H1 (cell line): Measurements from ENCODE around the gene SLC1A7. TPM values are rescaled to one million over a fixed set of nuclear protein-coding genes. Genes with fewer than 3 reads are reported as not detected.

Experiments
- CTCF ChIA-PET: fragments of 300-600 bp; sonication (Branson Sonifier 250); formaldehyde crosslinking; loops from one replicate; lab custom pipeline; 2021; ENCODE audit not compliant: partially characterized antibody; lab: Charles Lee
- POLR2A ChIA-PET: fragments of 300-600 bp; sonication (Branson Sonifier 250); formaldehyde crosslinking; loops from one replicate; lab custom pipeline; 2021; ENCODE audit warnings: inconsistent platforms; ENCODE audit not compliant: partially characterized antibody; lab: Charles Lee
- DNase-seq, 2 experiments: peaks; one replicate each; pipeline versions ENCODE4 v3.0.0 to v3.0.0-alpha.2; 2010 to 2022; ENCODE audit warnings: low spot score in 2 of 2, low read depth in 1 of 2, mixed read lengths in 1 of 2
- FAIRE-seq: peaks from 2 replicates; lab custom pipeline; 2011; peaks lifted over from hg19 to GRCh38; lab: Jason Lieb, UNC
- H2AFZ ChIP-seq: 2 replicates; pipeline ENCODE4 v1.8.1; 2012; ENCODE audit warnings: low read length, inconsistent platforms
- H2AK5ac ChIP-seq: 2 replicates; pipeline ENCODE4 v1.6.1; 2013; ENCODE audit warnings: low read depth, low read length
- H2BK120ac ChIP-seq: replicated peaks from 2 replicates; pipeline ENCODE3; 2013; ENCODE audit warnings: low read depth, low read length, inconsistent platforms
- H2BK12ac ChIP-seq: 2 replicates; pipeline ENCODE4 v1.6.1; 2013; ENCODE audit warnings: low read depth, low read length
- H2BK15ac ChIP-seq: 2 replicates; pipeline ENCODE4 v1.6.1; 2013; ENCODE audit warnings: low read length
- H2BK20ac ChIP-seq: 2 replicates; pipeline ENCODE4 v1.6.1; 2013; ENCODE audit warnings: low read length
- H2BK5ac ChIP-seq: 2 replicates; pipeline ENCODE4 v1.6.1; 2013; ENCODE audit warnings: low read depth, low read length
- H3K14ac ChIP-seq: 2 replicates; pipeline ENCODE4 v1.6.1; 2013; ENCODE audit warnings: inconsistent platforms; ENCODE audit not compliant: insufficient read length
- H3K18ac ChIP-seq: 2 replicates; pipeline ENCODE4 v1.6.1; 2013; ENCODE audit warnings: low read length; ENCODE audit errors: extremely low read depth
- H3K23ac ChIP-seq: 2 replicates; pipeline ENCODE4 v1.6.1; 2013; ENCODE audit warnings: inconsistent platforms; ENCODE audit not compliant: insufficient read length
- H3K23me2 ChIP-seq: 2 replicates; pipeline ENCODE4 v1.6.1; 2013; ENCODE audit warnings: low read depth, low read length
- H3K27ac ChIP-seq: 2 replicates; pipeline ENCODE4 v1.6.1; 2011; ENCODE audit warnings: low read depth, low read length, inconsistent platforms
- H3K27me3 ChIP-seq, 4 experiments: replicated peaks in 1 of 4; 1 replicate in 1 of 4; 2 replicates in 3 of 4; pipeline versions ENCODE4 v1.6.1 to v1.8.1; 2011 to 2013; ENCODE audit warnings: low read length in 3 of 4, mild to moderate bottlenecking in 3 of 4, inconsistent platforms in 2 of 4, mixed read lengths in 2 of 4, moderate library complexity in 1 of 4; ENCODE audit not compliant: control insufficient read depth in 3 of 4, insufficient read depth in 3 of 4; ENCODE audit errors: extremely low read depth in 1 of 4
- H3K36me3 ChIP-seq, 4 experiments: 2 replicates each; pipeline versions ENCODE4 v1.6.1 to v1.8.1; 2011 to 2013; ENCODE audit warnings: mild to moderate bottlenecking in 4 of 4, low read length in 3 of 4, moderate library complexity in 2 of 4, control low read depth in 1 of 4, inconsistent platforms in 1 of 4; ENCODE audit not compliant: insufficient read depth in 4 of 4, control insufficient read depth in 2 of 4
- H3K4ac ChIP-seq: replicated peaks from 2 replicates; pipeline ENCODE3; 2013; ENCODE audit warnings: low read length, low read depth, mixed read lengths, inconsistent platforms; ENCODE audit not compliant: insufficient read length
- H3K4me1 ChIP-seq, 4 experiments: replicated peaks in 1 of 4; 1 replicate in 1 of 4; 2 replicates in 3 of 4; pipeline versions ENCODE4 v1.6.1 to v1.8.1; 2011 to 2013; ENCODE audit warnings: low read length in 3 of 4, inconsistent platforms in 2 of 4, mixed read lengths in 1 of 4; ENCODE audit not compliant: insufficient read depth in 4 of 4, control insufficient read depth in 3 of 4
- H3K4me2 ChIP-seq, 2 experiments: 2 replicates each; pipeline versions ENCODE4 v1.6.1 to v1.8.1; 2011 to 2013; ENCODE audit warnings: low read depth in 2 of 2, low read length in 2 of 2, control low read depth in 1 of 2, inconsistent platforms in 1 of 2, mild to moderate bottlenecking in 1 of 2; ENCODE audit not compliant: insufficient read depth in 1 of 2
- H3K4me3 ChIP-seq, 4 experiments: fragments of 200-600, 300-600 bp in 1 of 4; sonication (generic), shearing (Covaris generic), sonication (Bioruptor Twin) in 1 of 4; 2 replicates each; pipeline versions ENCODE4 v1.5.1 to v1.8.1; 2011 to 2016; ENCODE audit warnings: low read length in 4 of 4, low read depth in 3 of 4, control low read depth in 2 of 4, inconsistent platforms in 2 of 4, mild to moderate bottlenecking in 2 of 4, mixed read lengths in 1 of 4, moderate library complexity in 1 of 4; ENCODE audit not compliant: insufficient read depth in 2 of 4; ENCODE audit errors: extremely low read depth in 1 of 4
- H3K56ac ChIP-seq: replicated peaks from 2 replicates; pipeline ENCODE3; 2013; ENCODE audit warnings: low read depth, mild to moderate bottlenecking, mixed read lengths, low read length, inconsistent platforms; ENCODE audit not compliant: insufficient read length
- H3K79me1 ChIP-seq: 2 replicates; pipeline ENCODE4 v1.6.1; 2013; ENCODE audit warnings: low read depth, low read length, control low read depth
- H3K79me2 ChIP-seq, 2 experiments: 2 replicates each; pipeline versions ENCODE4 v1.6.1 to v1.8.1; 2012 to 2013; ENCODE audit warnings: low read length in 2 of 2, mild to moderate bottlenecking in 2 of 2, inconsistent platforms in 1 of 2; ENCODE audit not compliant: insufficient read depth in 2 of 2, control insufficient read depth in 1 of 2
- H3K9ac ChIP-seq, 4 experiments: replicated peaks in 1 of 4; 1 replicate in 1 of 4; 2 replicates in 3 of 4; pipeline versions ENCODE4 v1.6.1 to v1.8.1; 2011 to 2013; ENCODE audit warnings: low read depth in 3 of 4, low read length in 3 of 4, control low read depth in 2 of 4, mild to moderate bottlenecking in 2 of 4, moderate library complexity in 2 of 4, inconsistent platforms in 1 of 4; ENCODE audit errors: extremely low read depth in 1 of 4
- H3K9me3 ChIP-seq, 2 experiments: 2 replicates each; pipeline versions ENCODE4 v1.6.1 to v1.8.1; 2012 to 2013; ENCODE audit warnings: mild to moderate bottlenecking in 2 of 2, moderate library complexity in 2 of 2, control low read depth in 1 of 2, inconsistent platforms in 1 of 2, low read depth in 1 of 2, low read length in 1 of 2, mixed read lengths in 1 of 2; ENCODE audit not compliant: insufficient read depth in 2 of 2
- H4K20me1 ChIP-seq, 2 experiments: replicated peaks in 1 of 2; 2 replicates each; pipeline versions ENCODE3 to v1.8.1; 2011 to 2013; ENCODE audit warnings: inconsistent platforms in 2 of 2, low read length in 2 of 2, mild to moderate bottlenecking in 1 of 2; ENCODE audit not compliant: insufficient read depth in 2 of 2, control insufficient read depth in 1 of 2
- H4K5ac ChIP-seq: 2 replicates; pipeline ENCODE4 v1.6.1; 2013; ENCODE audit warnings: low read length, low read depth, mixed read lengths, inconsistent platforms; ENCODE audit not compliant: insufficient read length
- H4K8ac ChIP-seq: 2 replicates; pipeline ENCODE4 v1.8.0; 2013; ENCODE audit warnings: mild to moderate bottlenecking, moderate library complexity, low read length, inconsistent platforms; ENCODE audit not compliant: insufficient read depth; ENCODE audit errors: extremely low read depth
- H4K91ac ChIP-seq: replicated peaks from 2 replicates; pipeline ENCODE3; 2013; ENCODE audit warnings: low read length, mixed read lengths, inconsistent platforms; ENCODE audit not compliant: insufficient read length
- POLR2AphosphoS5 ChIP-seq: IDR thresholded peaks from 2 replicates; pipeline ENCODE4 v1.6.1; 2011; ENCODE audit warnings: low read depth, low read length
- RXRA ChIP-seq: IDR thresholded peaks from 2 replicates; pipeline ENCODE4 v1.6.1; 2011; ENCODE audit warnings: low read depth, mild to moderate bottlenecking, low read length, moderate library complexity; ENCODE audit not compliant: insufficient read depth
- SIN3A ChIP-seq, 2 experiments: IDR thresholded peaks in 1 of 2; conservative IDR thresholded peaks in 1 of 2; 2 replicates each; pipeline ENCODE4 v1.6.1; 2011 to 2012; ENCODE audit warnings: low read length in 2 of 2, improper control_type of control experiment in 1 of 2, low read depth in 1 of 2, mild to moderate bottlenecking in 1 of 2
- SRF ChIP-seq: IDR thresholded peaks from 2 replicates; pipeline ENCODE4 v1.6.1; 2011; ENCODE audit warnings: mild to moderate bottlenecking, low read depth, low read length, moderate library complexity
- TAF7 ChIP-seq: optimal IDR thresholded peaks from 2 replicates; pipeline ENCODE3; 2011; ENCODE audit warnings: low read depth, mild to moderate bottlenecking, inconsistent platforms, low read length, moderate library complexity, borderline replicate concordance
- WGBS, 2 experiments: shearing (Covaris generic) in 1 of 2; methylation state at CpG; one replicate each; pipeline versions ENCODE4 v1.1.6 to v1.1.7; 2013 to 2015; ENCODE audit warnings: low lambda C conversion rate in 2 of 2, mixed read lengths in 2 of 2, inconsistent platforms in 1 of 2, low coverage in 1 of 2, missing lambda C conversion rate in 1 of 2; ENCODE audit not compliant: insufficient replicate concordance in 2 of 2, insufficient coverage in 1 of 2, insufficient read length in 1 of 2; ENCODE audit errors: extremely low coverage in 1 of 2, missing lambda C conversion rate in 1 of 2; 5-methylcytosine and 5-hydroxymethylcytosine counted together
- polyA plus RNA-seq, 7 experiments: library from polyadenylated mRNA; depleted of rRNA in 3 of 7; stranded (reverse) in 5 of 7; unstranded in 2 of 7; fragments of >200 nt in 5 of 7; fragments of 200-250 nt in 2 of 7; gene quantifications; 1 replicate in 5 of 7; 2 replicates in 1 of 7; 4 replicates in 1 of 7; pipeline versions ENCODE4 v1.2.1 to v1.2.3, GENCODE V29; 2011 to 2013; ENCODE audit warnings: missing spikeins in 2 of 7, mixed read lengths in 2 of 7
- total RNA-seq: library from RNA; stranded (reverse); fragmentation: NEBNext Ultra II Directional; extraction: Animal tissue kit (Norgen Biotek cat#: 25700); gene quantifications from 2 replicates; pipeline ENCODE4 v1.2.1, GENCODE V29; 2021

Gene SLC1A7
- total and polyA plus RNA-seq, 2 of the 8 experiments (the other 6 are each of a cell fraction or from before 2014, with no cell fraction given): not detected

DNA sequence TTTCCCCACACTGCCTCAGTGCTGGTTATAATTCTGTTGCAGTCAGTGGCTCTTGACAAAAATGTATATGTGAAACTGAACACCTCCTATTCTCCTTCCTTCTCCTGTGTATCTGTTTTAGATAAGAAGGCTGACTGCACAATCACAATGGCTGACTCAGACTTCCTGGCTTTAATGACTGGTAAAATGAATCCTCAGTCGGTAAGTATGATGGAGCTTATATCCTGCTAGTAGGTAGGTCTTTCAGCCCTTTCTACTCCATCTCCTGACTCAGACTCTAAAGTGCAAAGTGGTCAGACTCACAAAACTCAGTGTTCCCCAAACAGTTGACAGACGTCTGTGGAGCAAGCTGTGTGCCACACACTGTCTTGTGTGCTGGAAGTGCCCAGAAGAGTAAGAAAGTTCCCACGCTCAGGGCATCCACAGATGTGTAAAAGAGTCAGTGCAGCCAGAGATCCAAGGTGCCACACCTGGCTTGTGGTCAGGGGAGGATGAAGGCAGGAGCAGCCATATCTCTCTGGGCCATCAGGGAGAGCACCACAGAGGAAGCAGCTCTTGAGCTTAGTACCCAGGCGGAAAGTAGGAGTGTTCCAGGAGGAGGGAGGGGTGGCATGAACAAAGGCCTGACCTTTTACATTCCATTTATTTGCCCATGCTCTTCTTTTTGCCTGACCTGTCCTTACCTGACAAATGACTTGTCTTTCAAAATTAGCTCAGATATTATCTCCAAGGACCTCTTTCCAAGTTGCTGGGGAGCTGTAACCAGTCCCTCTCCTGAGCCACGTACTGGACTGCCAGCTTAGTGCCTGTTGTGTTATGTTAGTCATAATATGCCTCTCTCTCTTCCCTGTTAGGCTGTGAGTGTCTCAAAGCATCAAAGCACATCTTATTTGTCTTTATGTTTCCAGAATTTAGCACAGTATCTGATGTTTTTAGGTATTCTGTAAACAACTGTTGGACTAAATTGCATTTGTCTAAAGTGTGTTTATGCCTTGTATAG lies 94.4 kb downstream of the SLC1A7 start:
- 82% methylated on average over 5 of the region's 5 CpGs; no CpG with 5 or more reads in 1 of the 2 experiments for WGBS, 2 experiments
- no peaks in the 10 kb centered on the region for H3K79me2 ChIP-seq
- POLR2A ChIA-PET: no interaction called here
- TF ChIP-seq POLR2AphosphoS5 (no peak), SIN3A (conservative IDR thresholded peaks at IDR 0.05 in 1 of 2, IDR thresholded peaks at IDR 0.05 in 1 of 2; ENCODE audit: low read depth in 1 of 2, low read length in 2 of 2) (no peak), TAF7 (no peak), RXRA (no peak), SRF (no peak)
- H4K91ac ChIP-seq: no peak overlapping the region
- H3K27ac ChIP-seq: no peak overlapping the region
- peaks cover 5 to 13% (median 10%) of the 10 kb centered on the region in 4 experiments for H3K4me1 ChIP-seq
- no peak overlapping the region for H3K9ac ChIP-seq
- H4K8ac ChIP-seq: peak overlapping the region; percentile 65
- CTCF ChIA-PET: interaction anchor here (0.6 to 2.0 kb wide), 4 partner anchors 13 to 220 kb away, joined by 3 to 5 read pairs (median 3); partner anchors contain the start of gene PODN
- H3K79me1 ChIP-seq: no peaks in the 10 kb centered on the region
- H2BK15ac ChIP-seq: no peak overlapping the region
- no peaks in the 10 kb centered on the region for H3K36me3 ChIP-seq
- no peaks in the 10 kb centered on the region for H3K23me2 ChIP-seq
- DNase-seq (no peak), FAIRE-seq (no peak)
- H4K5ac ChIP-seq: peak overlapping the region; percentile 12
- no peak overlapping the region for H2BK20ac ChIP-seq
- no peak overlapping the region for H2AK5ac ChIP-seq
- no peak overlapping the region for H3K56ac ChIP-seq
- no peak overlapping the region for H3K4me3 ChIP-seq
- H2BK12ac ChIP-seq: no peak overlapping the region
- no peak overlapping the region for H2BK120ac ChIP-seq
- H3K14ac ChIP-seq: no peak overlapping the region
- no peaks in the 10 kb centered on the region for H3K9me3 ChIP-seq
- no peak overlapping the region for H3K4ac ChIP-seq
- no peak overlapping the region for H2AFZ ChIP-seq
- no peak overlapping the region for H3K23ac ChIP-seq
- no peaks in the 10 kb centered on the region for H3K27me3 ChIP-seq
- no peak overlapping the region for H2BK5ac ChIP-seq
- H3K4me2 ChIP-seq: no peak overlapping the region
- H4K20me1 ChIP-seq: no peaks in the 10 kb centered on the region
- H3K18ac ChIP-seq: no peak overlapping the region
